ENCODE results near the gene PTK6. TPM values are rescaled to one million over a fixed set of nuclear protein-coding genes. Genes with fewer than 3 reads are reported as not detected.

PTK6 gene
- total RNA-seq, 6 experiments from 2014 or later = 0.07 TPM; not detected in 4

GRCh38 chr20:63531686-63532448 lies 5.3 kb downstream of the PTK6 start:
- H3K4me3 Mint-ChIP-seq = no peak overlapping the region
- peaks cover 4% of the 10 kb centered on the region; the same call in 1 of the 2 replicates for H3K27me3 Mint-ChIP-seq (ENCODE audit: insufficient read depth)
- no peak overlapping the region for H3K27ac Mint-ChIP-seq
- no peak for TF ChIP-seq CTCF (IDR thresholded peaks at IDR 0.05)
- no peaks in the 10 kb centered on the region for H3K9me3 Mint-ChIP-seq
- no peak for DNase-seq
- H3K36me3 Mint-ChIP-seq (ENCODE audit: low read depth) = no peaks in the 10 kb centered on the region
- H3K4me1 Mint-ChIP-seq (ENCODE audit: low read depth) = no peaks in the 10 kb centered on the region

- Mint-ChIP-seq H3K27me3 (ENCODE audit: insufficient read depth) (peaks cover 7% of the 10 kb centered on the region; the same call in 1 of the 2 replicates), H3K4me3 (no peak overlapping the region), H3K9me3 (no peaks in the 10 kb centered on the region; the same call in 1 of the 2 replicates), H3K27ac (no peak overlapping the region), H3K36me3 (ENCODE audit: low read depth) (no peaks in the 10 kb centered on the region), H3K4me1 (ENCODE audit: low read depth) (no peaks in the 10 kb centered on the region)
- no peak for DNase-seq
- TF ChIP-seq CTCF (IDR thresholded peaks at IDR 0.05) = no peak
Observed at GRCh38 chr20:63530788-63531160, 6.4 kb downstream of the PTK6 start.

- no peaks in the 10 kb centered on the region; the same call in 1 of the 2 replicates for H3K9me3 Mint-ChIP-seq
- no peak for DNase-seq
- no peak overlapping the region for H3K27ac Mint-ChIP-seq
- H3K36me3 Mint-ChIP-seq (ENCODE audit: low read depth) = no peaks in the 10 kb centered on the region
- H3K4me3 Mint-ChIP-seq = no peak overlapping the region
- peaks cover 10% of the 10 kb centered on the region for H3K27me3 Mint-ChIP-seq (ENCODE audit: insufficient read depth)
- TF ChIP-seq CTCF (IDR thresholded peaks at IDR 0.05) = no peak
- H3K4me1 Mint-ChIP-seq (ENCODE audit: low read depth) = no peaks in the 10 kb centered on the region
Observed at GRCh38 chr20:63529861-63530787, 7.1 kb downstream of the PTK6 start.

GRCh38 chr20:63529180-63529860 lies 7.9 kb downstream of the PTK6 start:
- H3K4me3 Mint-ChIP-seq = no peak overlapping the region
- peaks cover 10% of the 10 kb centered on the region for H3K27me3 Mint-ChIP-seq (ENCODE audit: insufficient read depth)
- no peak overlapping the region for H3K27ac Mint-ChIP-seq
- H3K36me3 Mint-ChIP-seq (ENCODE audit: low read depth) = no peaks in the 10 kb centered on the region; the same call in 1 of the 2 replicates
- no peaks in the 10 kb centered on the region for H3K4me1 Mint-ChIP-seq (ENCODE audit: low read depth)
- no peak for TF ChIP-seq CTCF (IDR thresholded peaks at IDR 0.05)
- DNase-seq = no peak
- no peaks in the 10 kb centered on the region; the same call in 1 of the 2 replicates for H3K9me3 Mint-ChIP-seq

GRCh38 chr20:63527184-63527583 lies 10.0 kb downstream of the PTK6 start:
- no peaks in the 10 kb centered on the region; the same call in 1 of the 2 replicates for H3K9me3 Mint-ChIP-seq
- H3K4me1 Mint-ChIP-seq (ENCODE audit: low read depth) = no peaks in the 10 kb centered on the region
- H3K27me3 Mint-ChIP-seq (ENCODE audit: insufficient read depth) = peaks cover 10% of the 10 kb centered on the region
- DNase-seq = no peak
- H3K4me3 Mint-ChIP-seq = peak overlapping the region; percentile 3; the same call in 1 of the 2 replicates
- no peak for TF ChIP-seq CTCF (IDR thresholded peaks at IDR 0.05)
- peaks cover 5% of the 10 kb centered on the region; the same call in 1 of the 2 replicates for H3K36me3 Mint-ChIP-seq (ENCODE audit: low read depth)
- no peak overlapping the region; the same call in 1 of the 2 replicates for H3K27ac Mint-ChIP-seq

Measured in HFFc6 (cell line).